Measurements from ENCODE around the gene SREBF2. TPM values are rescaled to one million over a fixed set of nuclear protein-coding genes. Genes with fewer than 3 reads are reported as not detected.
A peak's percentile ranks its signal among the peaks of the same experiment; 100 is the strongest.

The SREBF2 gene
- total and polyA plus RNA-seq, 2 of the 13 experiments (the other 11 are each of a cell fraction or from before 2014, with no cell fraction given), result 53.8 to 72.6 TPM

DNA sequence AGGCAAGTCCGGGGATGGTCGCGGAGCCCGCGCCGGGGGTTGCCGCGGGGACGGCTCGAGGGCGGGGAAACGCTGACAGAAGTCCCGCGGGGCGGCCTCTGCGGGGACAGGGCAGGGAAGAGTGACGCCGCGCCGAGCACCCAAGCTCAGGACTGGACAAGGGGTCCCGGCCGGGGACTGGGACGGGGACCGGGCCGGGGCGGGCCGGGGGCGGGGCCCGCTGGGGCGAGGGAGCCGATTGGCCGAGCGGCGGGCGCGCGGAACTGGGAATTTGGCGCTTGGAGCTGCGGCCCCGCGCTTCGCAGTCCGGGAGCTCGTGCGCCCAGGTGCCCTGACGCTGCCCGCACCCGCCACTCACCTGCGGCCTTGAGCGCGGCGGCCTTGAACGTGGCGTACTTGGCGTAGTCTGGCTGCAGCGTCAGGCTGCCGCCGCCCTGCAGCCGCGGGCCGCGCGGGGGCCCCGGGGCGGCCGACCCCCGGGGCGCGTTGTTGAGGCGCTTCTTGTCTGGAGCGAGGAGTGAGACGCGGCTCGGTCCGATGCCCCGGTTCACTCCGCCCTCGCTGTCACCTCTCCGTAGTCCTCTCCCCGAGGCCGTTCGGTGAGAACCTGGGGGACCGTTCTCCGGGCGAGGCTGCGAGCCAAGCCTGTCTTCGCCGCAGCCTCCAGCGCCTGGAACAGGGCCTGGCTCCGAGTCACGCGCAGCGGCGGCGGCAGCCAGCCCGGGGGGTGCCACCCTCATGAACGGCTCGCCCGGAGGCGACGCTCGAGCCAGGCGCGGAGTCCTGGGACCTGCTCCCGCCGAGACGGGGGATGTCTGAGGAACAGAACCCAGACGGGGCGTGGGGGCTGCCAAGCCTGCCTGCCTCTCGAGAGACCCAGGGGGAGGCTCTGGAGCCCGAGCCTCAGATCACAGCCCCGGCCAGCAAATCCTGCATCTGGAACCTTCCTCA lies 77.4 kb downstream of the SREBF2 start (continued):
- TF ChIP-seq PATZ1 (CRISPR knock-in tag; IDR thresholded peaks at IDR 0.05) (no peak), HNRNPLL (IDR thresholded peaks at IDR 0.05; ENCODE audit: low read depth, low read length, poor library complexity, severe bottlenecking) (peak; percentile 71), ZBTB38 (CRISPR knock-in tag; IDR thresholded peaks at IDR 0.05) (no peak), ZNF564 (CRISPR knock-in tag; IDR thresholded peaks at IDR 0.05) (no peak), HDAC6 (IDR thresholded peaks at IDR 0.05; ENCODE audit: low read depth, low read length) (no peak), KDM5B (CRISPR knock-in tag; IDR thresholded peaks at IDR 0.05; ENCODE audit: borderline replicate concordance) (no peak), DNMT3B (CRISPR knock-in tag; conservative IDR thresholded peaks at IDR 0.05) (no peak), LCORL (IDR thresholded peaks at IDR 0.05) (no peak), LCORL (CRISPR knock-in tag; IDR thresholded peaks at IDR 0.05) (no peak), NFRKB (IDR thresholded peaks at IDR 0.05) (no peak), ZNF839 (CRISPR knock-in tag; IDR thresholded peaks at IDR 0.05; ENCODE audit: borderline replicate concordance) (no peak), NR1H2 (CRISPR knock-in tag; IDR thresholded peaks at IDR 0.05; ENCODE audit: borderline replicate concordance, low read depth) (no peak), FOXA1 (IDR thresholded peaks at IDR 0.05) (no peak), FOXA1 (CRISPR knock-in tag; IDR thresholded peaks at IDR 0.05) (no peak), HNF1B (CRISPR knock-in tag; IDR thresholded peaks at IDR 0.05) (no peak), ZBTB7B (CRISPR knock-in tag; IDR thresholded peaks at IDR 0.05) (no peak), NAIF1 (CRISPR knock-in tag; IDR thresholded peaks at IDR 0.05; ENCODE audit: borderline replicate concordance) (no peak), PBX2 (CRISPR knock-in tag; IDR thresholded peaks at IDR 0.05) (no peak), ZFP36L2 (CRISPR knock-in tag; IDR thresholded peaks at IDR 0.05) (no peak), STAT5B (CRISPR knock-in tag; IDR thresholded peaks at IDR 0.05) (no peak), CSRNP2 (CRISPR knock-in tag; conservative IDR thresholded peaks at IDR 0.05; ENCODE audit: low read depth) (no peak), ZNF83 (CRISPR knock-in tag; IDR thresholded peaks at IDR 0.05; ENCODE audit: borderline replicate concordance) (no peak)
- TF ChIP-seq, protein P1, sequence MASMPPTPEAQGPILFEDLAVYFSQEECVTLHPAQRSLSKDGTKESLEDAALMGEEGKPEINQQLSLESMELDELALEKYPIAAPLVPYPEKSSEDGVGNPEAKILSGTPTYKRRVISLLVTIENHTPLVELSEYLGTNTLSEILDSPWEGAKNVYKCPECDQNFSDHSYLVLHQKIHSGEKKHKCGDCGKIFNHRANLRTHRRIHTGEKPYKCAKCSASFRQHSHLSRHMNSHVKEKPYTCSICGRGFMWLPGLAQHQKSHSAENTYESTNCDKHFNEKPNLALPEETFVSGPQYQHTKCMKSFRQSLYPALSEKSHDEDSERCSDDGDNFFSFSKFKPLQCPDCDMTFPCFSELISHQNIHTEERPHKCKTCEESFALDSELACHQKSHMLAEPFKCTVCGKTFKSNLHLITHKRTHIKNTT (CRISPR knock-in tag; IDR thresholded peaks at IDR 0.05), result no peak

All from HepG2 (cell line).